CD4-positive, alpha-beta memory T cell (primary cell): ENCODE results near the gene PRELID2. TPM values are rescaled to one million over a fixed set of nuclear protein-coding genes. Genes with fewer than 3 reads are reported as not detected.

Experiments used
- CTCF ChIA-PET: fragments of 350-600 bp; sonication (Branson Sonifier 250); formaldehyde crosslinking; loops from one replicate; lab custom pipeline; 2021; ENCODE audit warnings: inconsistent platforms; ENCODE audit not compliant: partially characterized antibody; lab: Charles Lee
- POLR2A ChIA-PET: fragments of 350-600 bp; sonication (Branson Sonifier 250); formaldehyde crosslinking; loops from one replicate; lab custom pipeline; 2021; ENCODE audit not compliant: partially characterized antibody; lab: Charles Lee
- DNase-seq, 5 donors: peaks; one replicate each; pipeline versions ENCODE4 v3.0.0 to v3.0.0-alpha.2; 2020 to 2022; ENCODE audit warnings: mixed read lengths in 1 of 5
- H3K27ac ChIP-seq: one replicate; pipeline ENCODE4 v1.7.0; 2013; ENCODE audit warnings: low read depth, low read length
- H3K27me3 ChIP-seq: 2 replicates; pipeline ENCODE4 v1.7.0; 2013; ENCODE audit warnings: mild to moderate bottlenecking, low read length, moderate library complexity; ENCODE audit not compliant: insufficient read depth
- H3K36me3 ChIP-seq: 2 replicates; pipeline ENCODE4 v1.7.0; 2013; ENCODE audit warnings: mild to moderate bottlenecking, low read length, moderate library complexity; ENCODE audit not compliant: insufficient read depth
- H3K4me1 ChIP-seq: 2 replicates; pipeline ENCODE4 v1.7.0; 2013; ENCODE audit warnings: mild to moderate bottlenecking, low read length, moderate library complexity; ENCODE audit not compliant: insufficient read depth
- H3K4me3 ChIP-seq, 2 donors: one replicate each; pipeline ENCODE4 v1.7.0; 2013; ENCODE audit warnings: low read length in 2 of 2, mild to moderate bottlenecking in 1 of 2
- H3K9me3 ChIP-seq, 2 donors: one replicate each; pipeline ENCODE4 v1.7.0; 2013; ENCODE audit warnings: low read length in 2 of 2, control low read depth in 1 of 2; ENCODE audit not compliant: control insufficient read depth in 1 of 2
- H3K27ac Mint-ChIP-seq, 7 donors: one replicate each; pipeline ENCODE4 v1.8.0; 2020 to 2021; ENCODE audit warnings: mixed read lengths in 7 of 7, mild to moderate bottlenecking in 6 of 7, inconsistent platforms in 3 of 7, moderate library complexity in 3 of 7
- H3K27me3 Mint-ChIP-seq, 2 donors: one replicate each; pipeline ENCODE4 v1.8.0; 2020 to 2021; ENCODE audit warnings: mixed read lengths in 2 of 2
- H3K36me3 Mint-ChIP-seq, 2 donors: one replicate each; pipeline ENCODE4 v1.8.0; 2020 to 2021; ENCODE audit warnings: mixed read lengths in 2 of 2, inconsistent platforms in 1 of 2, mild to moderate bottlenecking in 1 of 2
- H3K4me1 Mint-ChIP-seq, 4 donors: one replicate each; pipeline ENCODE4 v1.8.0; 2020 to 2021; ENCODE audit warnings: mixed read lengths in 4 of 4, mild to moderate bottlenecking in 1 of 4
- H3K4me3 Mint-ChIP-seq, 8 donors: one replicate each; pipeline ENCODE4 v1.8.0; 2020 to 2021; ENCODE audit warnings: mixed read lengths in 8 of 8, mild to moderate bottlenecking in 7 of 8, moderate library complexity in 6 of 8, inconsistent platforms in 3 of 8
- H3K9me3 Mint-ChIP-seq, 8 donors: one replicate each; pipeline ENCODE4 v1.8.0; 2020 to 2021; ENCODE audit warnings: mixed read lengths in 8 of 8, mild to moderate bottlenecking in 5 of 8, inconsistent platforms in 3 of 8, moderate library complexity in 1 of 8
- intact Hi-C: fragments of 100-400 bp; cut with micrococcal nuclease; formaldehyde crosslinking; loops from one replicate; pipeline ENCODE4 v1.15.1; 2023
- polyA plus RNA-seq, 2 donors: library from polyadenylated mRNA; unstranded; fragments of 300-500 nt; fragmentation: Illumina TruSeq; gene quantifications; one replicate each; pipeline ENCODE4 v1.2.3, GENCODE V29; 2021
- total RNA-seq, 2 experiments: library from RNA; stranded (reverse); gene quantifications; one replicate each; pipeline ENCODE4 v1.2.3, GENCODE V29; 2021

The PRELID2 gene
- total and polyA plus RNA-seq, 4 experiments from 2014 or later = 1.7 to 3.1 (median 2.2) TPM

DNA sequence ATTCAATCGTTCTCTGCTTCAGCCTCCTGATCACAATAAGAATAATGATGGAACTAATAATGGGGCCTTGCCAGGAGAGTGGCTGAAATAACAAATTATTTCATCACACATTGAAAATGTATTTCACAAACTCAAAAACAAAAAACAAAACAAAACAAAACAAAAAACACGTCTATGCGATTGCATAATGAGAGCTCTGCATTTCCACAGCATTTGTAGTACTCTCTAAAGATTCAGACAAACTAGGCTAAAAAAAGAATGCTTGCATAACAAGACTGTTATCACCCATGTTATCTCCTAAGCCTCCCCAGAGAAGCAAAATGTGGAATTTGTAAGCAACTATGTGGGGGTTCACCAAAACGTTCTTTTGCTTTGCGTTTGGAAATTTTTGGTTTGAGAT lies 48.1 kb downstream of the PRELID2 start:
- Histone ChIP-seq H3K27me3 (no peaks in the 10 kb centered on the region), H3K27ac (no peak overlapping the region), H3K4me1 (no peaks in the 10 kb centered on the region), H3K9me3 (no peaks in the 10 kb centered on the region), H3K36me3 (no peaks in the 10 kb centered on the region), H3K4me3 (no peak overlapping the region)
- ChIA-PET POLR2A (no interaction called here), CTCF (no interaction called here)
- no peaks in the 10 kb centered on the region for H3K4me1 Mint-ChIP-seq
- DNase-seq = no peak
- no peaks in the 10 kb centered on the region for H3K9me3 Mint-ChIP-seq
- H3K36me3 Mint-ChIP-seq = peaks cover 0 to 7% of the 10 kb centered on the region in 2 donors
- intact Hi-C loops = no loop called here
- H3K27me3 Mint-ChIP-seq = peaks cover 0 to 2% of the 10 kb centered on the region in 2 donors
- H3K4me3 Mint-ChIP-seq = no peak overlapping the region
- H3K27ac Mint-ChIP-seq = no peak overlapping the region

DNA sequence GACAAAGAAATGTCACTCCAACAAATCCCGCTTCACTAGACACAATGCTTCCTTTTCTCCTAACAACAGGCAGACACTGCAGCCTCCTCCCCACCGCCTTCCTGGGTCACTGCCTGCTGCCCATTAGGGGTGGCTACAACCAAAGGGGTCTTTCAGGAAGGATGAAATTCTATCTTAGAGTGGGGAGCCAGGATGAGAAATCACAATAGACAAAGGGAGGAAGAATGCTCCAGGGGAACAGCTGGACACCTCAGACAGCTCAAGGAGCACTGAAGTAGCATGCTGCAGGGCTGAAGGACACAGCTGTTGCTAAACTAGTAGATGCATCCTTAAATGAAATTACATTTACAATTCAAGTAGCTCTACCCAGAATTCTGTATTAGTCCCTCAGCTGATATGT lies 54.2 kb downstream of the PRELID2 start:
- H3K27me3 ChIP-seq = no peaks in the 10 kb centered on the region
- no peak overlapping the region for H3K4me3 ChIP-seq
- Mint-ChIP-seq H3K4me3 (no peak overlapping the region), H3K4me1 (no peaks in the 10 kb centered on the region), H3K27ac (no peak overlapping the region), H3K9me3 (peaks cover 0 to 3% (median 0%) of the 10 kb centered on the region in 8 donors), H3K36me3 (no peaks in the 10 kb centered on the region), H3K27me3 (no peaks in the 10 kb centered on the region)
- no peaks in the 10 kb centered on the region for H3K36me3 ChIP-seq
- POLR2A ChIA-PET = no interaction called here
- DNase-seq = no peak
- no peak overlapping the region for H3K27ac ChIP-seq
- H3K4me1 ChIP-seq = no peaks in the 10 kb centered on the region
- intact Hi-C loops = no loop called here
- H3K9me3 ChIP-seq = no peaks in the 10 kb centered on the region
- CTCF ChIA-PET = interaction anchor here (1.1 to 1.6 kb wide), 2 partner anchors 20 to 41 kb away, joined by 3 to 6 read pairs; no protein-coding TSS in a partner anchor

DNA sequence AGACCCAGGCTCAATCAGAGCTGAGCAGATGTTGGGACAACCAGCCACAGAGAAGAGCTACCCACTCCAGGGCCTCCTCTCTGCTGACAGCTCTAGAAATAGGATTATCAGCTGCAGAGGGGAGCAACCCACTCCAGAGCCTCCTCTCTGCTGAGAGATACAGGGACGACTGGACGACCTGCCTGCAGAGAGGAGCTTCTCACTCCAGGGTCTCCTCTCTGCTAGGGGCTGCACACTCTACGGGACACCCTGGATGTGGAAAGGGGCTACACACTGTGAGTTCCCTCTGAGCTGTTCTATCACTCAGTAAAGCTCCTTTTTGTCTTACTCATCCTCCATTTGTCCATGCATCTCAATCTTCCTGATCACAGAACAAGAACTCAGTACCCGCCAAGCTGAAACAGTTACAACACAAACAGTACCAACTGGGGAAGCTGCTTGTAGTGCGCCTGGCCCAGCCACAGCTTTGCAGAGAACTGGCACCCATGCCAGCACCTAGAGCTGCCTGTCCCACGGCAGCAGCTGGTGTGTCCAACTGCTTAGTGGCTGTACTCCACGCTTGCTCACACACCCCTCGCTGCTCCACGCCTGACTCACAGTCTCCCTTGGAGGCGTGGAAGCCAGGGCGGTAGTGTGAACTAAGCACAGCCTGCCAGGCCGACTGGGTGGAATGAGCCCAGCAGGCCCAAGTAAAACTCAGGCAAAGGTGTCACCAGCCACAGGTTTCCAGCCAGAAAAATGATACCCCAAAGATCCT lies 56.8 kb downstream of the PRELID2 start:
- Mint-ChIP-seq H3K4me3 (no peak overlapping the region), H3K9me3 (peaks cover 0 to 3% (median 0%) of the 10 kb centered on the region in 8 donors), H3K4me1 (no peaks in the 10 kb centered on the region), H3K27me3 (no peaks in the 10 kb centered on the region), H3K27ac (no peak overlapping the region), H3K36me3 (no peaks in the 10 kb centered on the region)
- Histone ChIP-seq H3K27ac (no peak overlapping the region), H3K4me3 (no peak overlapping the region), H3K9me3 (no peaks in the 10 kb centered on the region), H3K4me1 (no peaks in the 10 kb centered on the region), H3K36me3 (no peaks in the 10 kb centered on the region), H3K27me3 (no peaks in the 10 kb centered on the region)
- CTCF ChIA-PET = no interaction called here
- POLR2A ChIA-PET = no interaction called here
- no peak for DNase-seq
- intact Hi-C loops = no loop called here

DNA sequence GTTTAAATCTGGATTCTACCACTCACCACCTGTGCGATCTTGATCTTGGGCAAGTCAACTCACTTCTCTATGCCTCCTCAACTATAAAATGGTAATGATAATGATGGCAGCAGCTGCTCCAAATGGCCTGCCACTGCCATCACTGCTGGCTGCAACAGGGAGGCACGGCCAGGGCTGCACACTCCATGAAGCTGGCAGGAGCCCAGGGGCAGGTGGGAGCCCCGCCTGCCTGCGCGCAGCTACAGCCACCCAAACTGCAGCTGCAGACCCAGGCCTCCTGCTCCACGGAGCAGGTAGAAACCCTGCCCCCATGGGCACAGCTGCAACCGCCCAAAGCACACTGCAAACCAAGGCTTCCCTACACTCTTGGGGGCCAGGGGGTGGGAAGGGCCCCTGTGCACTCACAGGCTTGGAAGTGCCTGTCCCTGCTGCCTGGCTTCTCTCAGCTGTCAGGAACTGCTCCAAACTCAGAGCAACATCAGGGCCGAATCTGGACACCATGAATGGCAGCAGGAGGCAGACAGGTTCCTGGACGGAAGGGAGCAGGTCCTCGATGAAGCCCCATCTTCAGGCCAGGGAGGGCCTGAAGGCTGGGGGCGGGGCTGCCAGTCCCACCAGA lies 57.6 kb downstream of the PRELID2 start:
- Mint-ChIP-seq H3K27ac (no peak overlapping the region), H3K36me3 (no peaks in the 10 kb centered on the region), H3K4me3 (no peak overlapping the region), H3K27me3 (no peaks in the 10 kb centered on the region), H3K4me1 (no peaks in the 10 kb centered on the region), H3K9me3 (peaks cover 0 to 3% (median 0%) of the 10 kb centered on the region in 8 donors)
- H3K27ac ChIP-seq = no peak overlapping the region
- H3K4me3 ChIP-seq = no peak overlapping the region
- no peaks in the 10 kb centered on the region for H3K27me3 ChIP-seq
- POLR2A ChIA-PET = no interaction called here
- H3K4me1 ChIP-seq = no peaks in the 10 kb centered on the region
- H3K9me3 ChIP-seq = no peaks in the 10 kb centered on the region
- DNase-seq = no peak
- CTCF ChIA-PET = no interaction called here
- intact Hi-C loops = no loop called here
- H3K36me3 ChIP-seq = no peaks in the 10 kb centered on the region

DNA sequence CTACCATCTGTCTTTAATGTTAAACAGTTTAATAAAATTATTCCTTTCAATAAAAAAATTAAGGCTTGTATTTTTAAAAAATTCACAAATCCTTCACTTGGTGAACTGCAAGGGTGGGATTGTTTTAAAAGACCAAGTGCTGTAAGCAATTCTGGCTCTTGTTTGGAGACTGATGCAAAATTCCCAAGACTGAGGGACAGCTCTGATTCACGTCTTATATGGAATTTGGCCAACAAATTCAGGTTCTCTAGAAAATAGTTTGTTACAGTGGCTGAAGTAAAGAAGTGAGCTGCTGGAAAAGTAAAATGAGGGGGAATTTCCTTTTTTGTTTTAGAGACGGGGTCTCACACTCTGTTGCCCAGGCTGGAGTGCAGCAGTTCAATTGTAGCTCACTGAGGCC lies 58.3 kb downstream of the PRELID2 start:
- Histone ChIP-seq H3K27ac (no peak overlapping the region), H3K9me3 (no peaks in the 10 kb centered on the region), H3K27me3 (no peaks in the 10 kb centered on the region), H3K4me1 (no peaks in the 10 kb centered on the region), H3K36me3 (no peaks in the 10 kb centered on the region), H3K4me3 (no peak overlapping the region)
- Mint-ChIP-seq H3K4me3 (no peak overlapping the region), H3K27me3 (no peaks in the 10 kb centered on the region), H3K36me3 (no peaks in the 10 kb centered on the region), H3K27ac (no peak overlapping the region), H3K4me1 (no peaks in the 10 kb centered on the region), H3K9me3 (peaks cover 0 to 3% (median 0%) of the 10 kb centered on the region in 8 donors)
- DNase-seq = no peak
- POLR2A ChIA-PET = no interaction called here
- intact Hi-C loops = no loop called here
- CTCF ChIA-PET = no interaction called here

DNA sequence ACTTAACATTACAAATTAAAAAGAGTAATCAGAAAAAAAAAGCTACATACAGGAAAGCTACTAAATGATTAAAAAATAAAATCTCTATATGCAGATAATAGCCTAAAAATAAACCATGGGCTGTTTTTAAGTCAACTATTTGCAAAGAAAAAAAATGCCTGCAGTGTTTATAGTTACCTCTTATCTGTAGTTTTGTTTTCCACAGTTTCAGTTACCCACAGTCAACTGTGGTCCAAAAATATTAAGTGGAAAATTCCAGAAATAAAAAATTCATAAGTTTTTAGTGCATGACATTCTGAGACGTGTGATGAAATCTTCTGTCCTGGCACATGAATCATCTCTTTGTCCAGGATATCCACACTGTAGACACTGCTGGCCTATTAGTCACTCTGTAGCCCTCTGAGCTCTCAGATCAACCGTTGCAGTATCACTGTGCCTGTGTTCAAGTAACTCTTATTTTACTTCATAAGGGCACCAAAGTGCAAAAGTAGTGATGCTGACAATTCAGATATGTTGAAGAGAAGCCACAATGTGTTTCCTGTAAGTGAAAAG lies 59.2 kb downstream of the PRELID2 start:
- Mint-ChIP-seq H3K27ac (no peak overlapping the region), H3K9me3 (peaks cover 0 to 4% (median 0%) of the 10 kb centered on the region in 8 donors), H3K4me3 (no peak overlapping the region), H3K27me3 (no peaks in the 10 kb centered on the region), H3K36me3 (no peaks in the 10 kb centered on the region), H3K4me1 (no peaks in the 10 kb centered on the region)
- H3K9me3 ChIP-seq = no peaks in the 10 kb centered on the region
- H3K4me1 ChIP-seq = no peaks in the 10 kb centered on the region
- ChIA-PET CTCF (no interaction called here), POLR2A (no interaction called here)
- H3K36me3 ChIP-seq = no peaks in the 10 kb centered on the region
- H3K4me3 ChIP-seq = no peak overlapping the region
- no peaks in the 10 kb centered on the region for H3K27me3 ChIP-seq
- H3K27ac ChIP-seq = no peak overlapping the region
- intact Hi-C loops = no loop called here
- no peak for DNase-seq

DNA sequence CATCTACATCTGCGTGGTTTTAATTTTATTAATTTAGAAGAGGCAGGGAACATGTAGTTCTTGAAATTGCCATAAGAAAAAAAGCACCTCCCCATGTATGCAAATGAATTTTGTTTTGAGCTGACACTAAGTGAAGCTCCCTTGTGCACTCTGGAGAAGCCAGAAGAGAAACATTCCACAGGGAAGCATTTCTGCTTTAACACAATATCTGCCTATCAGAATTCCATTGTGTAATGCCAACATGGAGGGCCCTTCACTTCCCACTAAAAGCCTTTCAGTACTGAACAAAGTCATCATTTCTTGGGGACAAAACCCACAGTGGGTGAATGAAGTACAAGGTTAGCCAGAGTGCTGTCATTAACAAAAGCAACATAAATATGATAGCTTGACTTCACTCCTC lies 59.7 kb downstream of the PRELID2 start:
- Mint-ChIP-seq H3K4me3 (no peak overlapping the region), H3K4me1 (no peaks in the 10 kb centered on the region), H3K36me3 (no peaks in the 10 kb centered on the region), H3K27ac (no peak overlapping the region), H3K27me3 (no peaks in the 10 kb centered on the region), H3K9me3 (peaks cover 0 to 4% (median 0%) of the 10 kb centered on the region in 8 donors)
- H3K4me3 ChIP-seq = no peak overlapping the region
- intact Hi-C loops = no loop called here
- H3K27ac ChIP-seq = no peak overlapping the region
- H3K4me1 ChIP-seq = no peaks in the 10 kb centered on the region
- H3K27me3 ChIP-seq = no peaks in the 10 kb centered on the region
- no peaks in the 10 kb centered on the region for H3K9me3 ChIP-seq
- no peaks in the 10 kb centered on the region for H3K36me3 ChIP-seq
- ChIA-PET POLR2A (no interaction called here), CTCF (no interaction called here)
- no peak for DNase-seq
